ENCODE measurements around the gene TMEM250.
"Not testable (repeated sequence)": the region's sequence is repeated elsewhere in the genome, so short reads cannot be mapped to it uniquely, and the experiment has no call there.

Gene TMEM250

DNA sequence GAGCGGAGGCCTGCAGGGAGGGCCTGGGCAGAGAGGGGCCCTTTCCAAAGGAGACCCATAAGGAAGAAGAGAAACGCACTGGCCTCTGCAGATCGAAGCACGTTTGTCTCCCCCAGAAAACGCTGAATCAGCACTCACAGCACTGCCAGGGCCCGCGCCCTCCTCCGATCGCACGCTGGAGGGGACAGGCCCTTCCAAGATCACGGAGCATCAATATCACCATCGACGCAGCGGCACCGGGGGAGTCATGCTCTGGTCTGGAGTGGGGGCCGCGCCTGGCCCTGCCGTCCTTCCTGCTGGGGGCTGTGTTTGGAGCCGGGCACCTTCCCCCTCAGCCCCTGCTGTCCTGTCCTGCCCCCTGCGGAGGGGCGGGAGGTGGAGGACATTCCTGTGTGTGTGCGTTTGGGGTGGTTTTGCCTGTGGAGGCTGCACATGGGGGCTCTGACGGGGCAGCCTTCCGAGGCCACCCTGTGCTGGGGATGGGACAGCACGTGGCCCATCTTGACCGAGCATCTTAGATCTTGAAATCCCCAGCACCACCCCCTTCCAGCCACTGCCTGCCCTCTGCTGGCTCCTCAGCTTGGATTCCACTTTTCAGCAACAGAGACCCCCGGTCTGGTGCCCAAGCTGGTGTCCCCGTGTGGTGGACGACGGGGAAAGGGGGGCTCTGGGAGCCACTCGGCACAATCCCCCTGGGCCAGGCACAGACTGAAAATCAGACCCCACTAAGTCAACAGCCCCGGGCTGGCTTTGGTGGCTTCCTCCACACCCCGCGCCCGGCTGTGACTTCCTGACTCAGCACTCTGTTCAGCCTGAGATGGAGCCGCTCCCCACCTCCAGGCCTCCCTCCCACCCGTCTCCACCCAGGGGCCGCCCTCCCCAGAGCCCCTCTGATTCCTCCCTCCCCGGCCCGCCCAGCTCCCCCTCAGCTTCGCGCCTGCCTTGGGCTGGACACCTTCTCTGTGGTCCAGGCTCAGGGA, 8.3 kb downstream of the TMEM250 start:
- no peak for DNase-seq

DNA sequence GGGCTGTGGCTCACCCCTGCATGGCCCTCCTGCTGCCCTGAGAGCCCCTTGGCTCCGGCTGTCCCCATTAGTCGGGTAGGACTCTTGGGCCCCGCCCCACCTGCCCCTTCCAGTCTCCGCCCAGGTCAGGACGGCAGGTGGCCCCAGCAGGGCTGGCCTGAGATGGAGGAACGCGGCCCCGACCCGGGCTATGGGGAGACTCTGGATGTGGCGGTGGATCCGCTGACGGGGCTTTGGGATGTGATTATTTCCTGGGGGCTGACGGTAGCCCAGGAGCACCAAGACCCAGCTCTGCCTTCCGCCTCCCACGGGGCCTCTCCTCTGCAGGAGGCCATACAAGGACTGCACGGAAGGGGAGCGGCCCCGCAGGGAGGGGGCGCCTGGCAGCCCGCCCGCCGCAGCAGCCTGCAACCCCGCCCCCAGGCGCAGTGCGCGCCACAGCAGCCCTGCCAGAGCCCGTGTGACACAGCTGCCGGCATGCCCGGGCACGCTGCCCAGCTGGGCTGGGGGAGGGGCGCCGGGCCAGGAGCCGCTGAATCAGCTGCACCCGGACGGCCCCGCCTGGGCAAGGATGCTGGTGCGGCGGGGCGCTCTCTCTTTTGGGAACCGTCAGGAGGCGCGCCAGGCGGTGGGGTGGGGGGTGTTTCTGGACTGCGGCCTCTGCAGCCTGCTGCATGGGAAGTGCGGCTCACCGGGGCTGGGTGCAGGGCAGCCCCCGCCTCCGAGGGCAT, 9.2 kb downstream of the TMEM250 start:
- peak; percentile 96 to 97 for DNase-seq

DNA sequence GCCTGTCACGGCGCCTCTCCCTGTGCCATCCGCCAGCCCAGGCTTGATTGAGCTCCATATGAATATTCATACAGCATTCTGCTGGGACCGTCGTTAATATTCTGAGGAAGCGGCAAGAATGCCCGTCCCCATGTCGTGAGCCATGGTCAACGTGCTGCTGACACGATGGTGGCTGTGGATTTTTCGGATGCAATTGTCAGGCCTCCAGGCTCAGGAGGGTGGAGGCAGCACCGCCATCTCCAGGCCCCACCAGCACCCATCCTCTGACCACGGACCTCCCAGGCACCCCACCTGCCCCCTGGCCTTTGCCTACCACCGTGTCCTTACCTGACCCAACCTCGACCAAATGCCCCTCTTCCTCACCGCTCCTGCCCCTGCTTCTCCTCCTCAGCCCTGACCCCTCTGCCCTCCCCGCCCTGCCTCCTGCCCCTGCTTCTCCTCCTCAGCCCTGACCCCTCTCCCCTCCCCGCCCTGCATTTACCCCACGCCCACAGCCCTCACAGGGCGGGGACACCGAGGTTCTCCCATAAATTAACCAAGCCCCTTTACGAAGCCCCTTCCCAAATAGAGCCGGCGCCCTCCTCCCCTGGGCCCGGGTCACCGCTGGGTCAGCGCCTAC, 9.9 kb downstream of the TMEM250 start:
- DNase-seq = no peak

DNA sequence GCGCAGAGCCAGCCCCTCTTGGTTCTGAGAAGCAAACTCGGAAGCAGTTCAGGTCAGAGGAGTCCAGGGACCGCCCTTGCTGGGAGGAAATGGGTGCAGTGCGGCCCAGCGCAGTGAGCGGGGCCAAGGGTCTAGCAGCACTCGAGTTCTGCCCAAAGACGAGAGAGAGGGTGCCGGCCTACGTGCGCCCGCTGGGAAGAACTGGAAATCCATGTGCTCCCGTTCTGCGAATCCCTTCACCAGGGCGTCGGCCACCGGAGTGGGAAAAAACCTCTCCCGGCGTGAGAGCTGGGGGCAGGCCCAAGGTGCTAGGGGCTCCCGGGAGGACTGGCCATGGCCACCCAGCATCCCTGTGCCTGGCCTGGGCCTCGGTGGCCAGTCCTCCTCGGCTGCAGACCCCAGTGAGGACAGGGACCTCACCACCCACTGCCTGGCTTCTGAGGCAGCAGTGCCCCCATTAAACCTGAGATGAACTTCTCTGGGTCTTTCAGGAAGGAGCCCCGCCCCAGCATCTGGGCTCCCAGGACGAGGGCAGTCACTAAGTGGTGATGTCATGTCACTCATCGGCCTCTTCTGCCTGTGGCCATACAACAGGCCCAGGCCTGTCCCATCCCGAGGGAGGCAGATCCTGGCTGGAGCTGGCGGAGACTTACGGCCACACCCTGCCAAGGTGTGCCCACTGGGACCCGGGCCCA, 10.6 kb downstream of the TMEM250 start:
- DNase-seq = peak; percentile 15 to 39

DNA sequence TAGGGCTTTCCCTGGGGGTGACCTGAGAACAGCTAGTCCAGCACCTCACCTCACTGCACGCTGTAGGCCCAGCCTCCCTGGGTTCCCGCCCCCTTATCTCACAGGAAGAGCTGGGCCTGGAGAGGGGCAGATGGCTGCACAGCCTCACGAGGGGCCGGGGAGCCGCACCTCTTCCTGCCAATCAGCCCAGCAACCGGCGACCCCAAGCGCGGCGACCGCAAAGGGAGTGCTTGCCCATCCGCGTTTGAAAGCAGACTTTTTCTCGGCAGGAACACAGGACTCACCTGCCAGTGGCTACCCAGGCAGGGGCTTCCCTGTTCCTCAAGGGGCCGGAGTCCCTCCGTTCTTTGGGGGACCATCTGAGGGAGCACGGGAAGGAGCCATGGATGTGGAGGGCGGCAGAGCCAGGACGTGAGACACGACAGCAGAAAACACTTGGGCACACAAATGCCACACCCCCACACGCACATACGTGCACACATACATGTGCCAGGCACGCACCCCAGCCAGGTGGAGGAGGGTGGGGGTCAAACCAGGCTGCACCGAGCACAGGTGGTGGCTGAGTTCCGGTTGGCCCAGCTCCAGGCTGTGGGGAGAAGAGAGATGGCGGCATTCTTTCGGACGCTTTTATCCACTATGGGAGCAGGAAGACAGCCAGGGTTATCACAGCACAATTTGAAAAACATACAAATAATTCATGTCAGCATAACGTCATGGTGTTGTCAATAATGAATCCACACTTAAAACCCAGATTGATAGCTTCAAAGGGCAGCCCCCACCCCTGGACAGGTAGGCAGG, 11.3 kb downstream of the TMEM250 start:
- peak in 1 of 2 experiments; percentile 33 for DNase-seq

DNA sequence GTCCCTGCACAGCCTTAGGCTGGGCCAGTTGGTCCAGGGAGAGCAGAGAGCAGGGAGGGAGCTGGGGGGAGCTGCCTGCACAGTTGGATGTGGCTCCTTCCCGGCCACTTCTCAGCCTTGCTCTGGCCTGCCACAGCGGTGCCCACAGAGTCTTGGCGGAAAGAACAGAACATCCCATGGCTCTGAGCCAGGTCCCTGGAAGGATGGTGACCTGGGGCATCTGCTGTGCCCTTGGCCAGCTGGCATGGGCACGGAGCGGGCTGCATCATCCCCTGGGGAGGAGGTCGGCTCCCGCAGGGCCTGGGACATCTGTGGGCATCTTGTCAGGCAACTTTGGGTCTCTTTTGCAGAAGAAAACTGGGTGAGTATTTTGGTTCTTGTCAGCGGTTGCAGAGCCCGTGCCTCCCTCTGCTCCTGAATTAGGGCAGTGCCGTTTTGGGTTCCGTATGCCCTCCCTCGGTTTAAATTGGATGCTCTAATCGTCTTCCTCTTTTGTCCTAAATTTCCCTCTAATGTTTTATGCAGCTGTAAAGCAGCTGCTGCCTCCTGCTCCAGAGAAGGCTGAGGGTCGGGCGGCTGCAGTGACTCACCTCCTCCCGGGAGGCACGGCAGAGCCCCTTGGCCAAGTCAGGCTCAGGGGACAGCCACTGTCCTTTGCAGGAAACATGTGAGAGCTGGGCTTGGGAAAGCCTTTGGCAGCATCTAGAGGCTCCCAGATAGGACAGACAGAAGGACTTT, 13.1 kb downstream of the TMEM250 start:
- no peak for DNase-seq

DNA sequence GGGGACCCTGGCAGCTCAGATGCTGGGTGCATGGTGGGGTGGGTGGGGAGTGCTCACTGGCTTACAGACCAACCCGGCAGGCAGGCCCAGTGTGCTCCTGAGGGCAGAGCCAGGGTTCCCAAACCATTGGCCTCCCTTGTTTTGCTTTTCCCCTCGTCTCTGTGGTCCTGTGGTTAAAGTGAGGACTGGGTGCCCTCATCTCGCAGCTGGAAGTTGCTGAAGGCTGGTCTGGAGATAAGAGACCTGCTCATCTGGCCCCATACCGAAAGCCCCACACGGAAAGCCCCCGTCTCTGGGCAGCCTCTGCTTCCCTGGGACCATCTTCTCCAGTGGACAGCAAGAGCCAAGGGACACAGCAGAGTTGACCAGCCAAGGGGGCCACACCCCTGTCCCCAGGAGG, 13.8 kb downstream of the TMEM250 start:
- DNase-seq = no peak

DNA sequence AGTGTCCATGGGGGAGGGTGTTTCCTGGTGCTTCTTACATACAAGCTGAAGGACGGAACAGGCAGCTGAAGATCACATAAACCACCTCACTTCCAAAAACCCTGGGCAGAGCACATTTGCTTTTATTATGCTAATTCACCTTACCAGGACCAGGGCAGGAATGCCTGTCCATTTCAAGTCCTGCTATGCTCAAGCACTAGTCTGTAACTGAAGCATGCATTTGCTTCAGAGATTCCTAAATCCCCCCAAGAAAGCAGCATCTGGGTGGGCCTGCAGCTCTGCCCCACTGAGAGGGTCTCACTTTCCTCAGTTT, 14.2 kb downstream of the TMEM250 start:
- no peak for DNase-seq

DNA sequence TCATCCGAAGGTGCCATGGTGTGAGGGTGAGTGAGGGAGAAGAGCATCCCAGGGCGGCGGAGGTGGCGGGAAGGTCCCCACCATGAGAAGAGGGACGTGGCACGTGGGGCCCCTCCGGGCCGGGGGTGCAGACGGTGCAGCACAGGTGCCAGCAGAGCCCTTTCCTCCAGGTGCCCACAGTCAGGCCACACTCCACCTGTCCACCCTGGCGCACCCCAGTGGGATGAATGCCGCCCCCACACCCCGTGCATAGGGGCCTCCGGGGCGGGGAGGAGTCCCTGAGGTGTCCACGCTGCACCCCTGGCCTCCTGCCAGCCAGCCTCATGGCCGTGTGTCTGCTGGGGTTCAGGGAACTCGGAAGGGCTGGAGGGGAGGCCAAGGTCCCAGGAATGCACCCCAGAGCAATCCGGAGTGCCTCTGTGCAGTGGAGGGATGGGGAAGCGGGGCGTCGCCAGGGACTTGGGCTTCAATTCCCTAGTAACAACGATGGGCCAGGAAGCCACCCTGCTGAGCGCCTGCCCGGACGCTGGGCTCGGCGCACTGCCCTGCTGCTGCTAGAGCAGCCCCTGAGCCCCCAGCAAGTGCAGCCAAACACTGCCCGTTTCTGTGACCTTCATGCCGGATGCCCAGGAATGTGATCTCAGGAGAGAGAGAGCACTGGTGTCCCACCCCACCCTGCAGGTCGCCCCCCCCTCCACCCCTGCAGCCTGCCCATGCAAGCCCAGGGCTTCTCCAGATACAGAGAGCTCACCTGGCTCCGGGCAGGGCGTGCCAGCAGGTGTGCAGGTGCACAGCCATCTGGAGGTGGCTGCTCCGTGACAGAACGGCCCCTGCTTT, 14.8 kb downstream of the TMEM250 start:
- peak; percentile 73 to 90 for DNase-seq

DNA sequence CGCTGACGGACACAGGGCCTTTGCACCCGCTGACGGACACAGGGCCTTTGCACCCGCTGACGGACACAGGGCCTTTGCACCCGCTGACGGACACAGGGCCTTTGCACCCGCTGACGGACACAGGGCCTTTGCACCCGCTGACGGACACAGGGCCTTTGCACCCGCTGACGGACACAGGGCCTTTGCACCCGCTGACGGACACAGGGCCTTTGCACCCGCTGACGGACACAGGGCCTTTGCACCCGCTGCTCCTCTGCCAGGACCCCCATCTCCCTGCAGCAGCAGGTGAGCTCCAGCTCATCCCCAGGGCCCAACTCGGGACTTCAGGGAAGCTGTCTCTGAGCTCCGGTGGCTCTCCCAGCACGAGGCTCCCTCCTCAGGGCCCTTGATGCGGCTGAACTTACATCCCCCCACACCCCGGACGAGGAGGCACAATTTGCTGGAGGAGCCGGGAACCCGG, 17.0 kb downstream of the TMEM250 start:
- not testable (repeated sequence) for DNase-seq

DNA sequence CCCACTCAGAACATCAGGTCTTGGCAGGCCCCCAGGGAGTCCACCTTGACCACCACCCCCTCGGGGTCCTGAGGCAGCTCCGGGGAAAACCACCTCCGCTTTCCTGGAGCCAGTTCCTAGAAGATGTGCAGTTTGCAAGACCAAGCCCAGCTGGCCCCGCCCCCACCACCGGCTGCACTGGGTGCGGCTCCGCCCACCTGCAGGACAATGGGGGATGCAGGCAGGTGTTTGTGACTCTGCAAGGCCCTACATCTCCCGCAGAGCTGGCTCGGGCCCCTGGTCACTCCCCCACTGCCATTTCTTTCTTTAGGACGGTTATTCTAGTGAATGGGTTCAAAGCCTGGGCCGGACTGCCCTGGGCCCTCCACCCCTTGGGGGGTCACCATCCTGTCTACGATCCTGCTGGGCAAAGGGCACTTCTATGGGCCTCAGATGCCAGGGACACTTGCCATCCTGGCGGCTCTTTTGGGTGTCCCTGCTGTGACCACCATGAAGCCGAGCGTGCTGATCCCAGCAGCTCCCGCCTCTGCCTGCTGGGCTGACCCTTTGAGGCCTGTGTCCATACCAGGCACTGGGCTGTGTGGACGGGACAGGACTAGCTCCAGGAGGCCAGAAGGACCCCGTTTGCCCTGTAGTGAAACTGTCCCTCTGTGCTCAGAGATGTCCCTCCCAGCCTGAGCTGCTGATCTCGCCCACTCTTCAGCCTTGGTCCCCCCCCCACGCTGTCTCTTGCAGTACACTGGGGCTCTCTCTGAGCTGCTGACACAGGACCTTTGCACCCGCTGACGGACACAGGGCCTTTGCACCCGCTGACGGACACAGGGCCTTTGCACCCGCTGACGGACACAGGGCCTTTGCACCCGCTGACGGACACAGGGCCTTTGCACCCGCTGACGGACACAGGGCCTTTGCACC, 17.7 kb downstream of the TMEM250 start:
- DNase-seq = peak; percentile 76 to 79

DNA sequence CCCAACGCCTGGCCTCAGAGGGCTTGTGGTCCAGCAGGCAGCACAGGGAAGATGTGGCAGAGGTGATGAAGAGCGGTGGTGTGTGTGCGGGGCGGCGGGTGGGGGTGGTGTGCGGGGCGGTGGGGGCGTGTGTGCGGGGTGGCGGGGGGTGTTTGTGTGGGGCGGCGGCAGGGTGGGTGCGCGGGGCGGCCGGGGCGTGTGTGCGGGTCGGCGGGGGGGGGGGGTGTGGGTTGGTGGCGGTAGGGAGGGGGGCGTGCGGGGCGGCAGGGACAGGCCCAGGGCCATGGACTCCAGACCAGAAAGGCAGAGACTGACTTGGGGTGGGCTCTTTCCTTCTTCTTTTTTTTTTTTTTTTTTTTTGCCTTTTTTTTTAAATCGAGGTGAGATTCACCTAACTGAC, 19.1 kb downstream of the TMEM250 start:
- no peak for DNase-seq

DNA sequence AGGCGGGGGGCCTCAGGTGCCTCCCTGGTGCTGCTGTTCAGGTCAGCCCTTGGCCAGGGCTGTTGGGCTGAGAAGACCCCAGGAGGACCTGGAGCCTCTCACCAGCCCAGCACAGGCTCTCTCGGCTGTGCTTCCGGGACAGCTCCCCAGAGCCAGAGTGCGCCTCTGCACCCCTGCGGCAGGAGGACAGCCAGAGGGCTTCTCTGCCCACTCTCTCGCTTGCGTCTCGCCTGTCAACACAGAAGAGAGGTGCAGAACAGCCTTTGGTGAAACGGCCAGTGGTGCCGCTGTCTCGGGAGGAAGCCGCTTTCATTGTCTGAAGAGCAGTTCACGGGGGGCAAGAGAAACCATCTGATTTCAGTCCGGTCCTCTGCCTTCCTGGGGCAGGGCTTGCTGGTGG, 19.8 kb downstream of the TMEM250 start:
- no peak for DNase-seq

DNA sequence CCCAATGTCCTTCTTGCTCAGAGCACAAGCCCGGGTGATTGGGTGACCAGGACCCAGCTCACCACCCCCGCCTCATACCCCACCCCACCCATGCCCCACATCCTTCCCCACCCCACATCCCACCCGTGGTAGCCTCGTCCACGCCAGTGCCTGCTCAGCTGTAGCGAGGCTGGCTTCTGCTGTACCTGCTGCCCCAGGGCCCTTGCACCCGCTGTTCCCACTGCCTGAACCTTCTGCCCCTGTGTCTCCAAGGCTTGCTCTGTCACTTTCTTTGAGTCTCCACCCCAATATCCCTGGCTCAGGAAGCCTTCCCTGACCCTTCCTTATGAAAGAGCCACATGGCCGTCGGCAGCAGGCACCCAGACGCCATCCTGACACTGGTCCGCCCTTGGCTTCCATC, 20.5 kb downstream of the TMEM250 start:
- no peak for DNase-seq

DNA sequence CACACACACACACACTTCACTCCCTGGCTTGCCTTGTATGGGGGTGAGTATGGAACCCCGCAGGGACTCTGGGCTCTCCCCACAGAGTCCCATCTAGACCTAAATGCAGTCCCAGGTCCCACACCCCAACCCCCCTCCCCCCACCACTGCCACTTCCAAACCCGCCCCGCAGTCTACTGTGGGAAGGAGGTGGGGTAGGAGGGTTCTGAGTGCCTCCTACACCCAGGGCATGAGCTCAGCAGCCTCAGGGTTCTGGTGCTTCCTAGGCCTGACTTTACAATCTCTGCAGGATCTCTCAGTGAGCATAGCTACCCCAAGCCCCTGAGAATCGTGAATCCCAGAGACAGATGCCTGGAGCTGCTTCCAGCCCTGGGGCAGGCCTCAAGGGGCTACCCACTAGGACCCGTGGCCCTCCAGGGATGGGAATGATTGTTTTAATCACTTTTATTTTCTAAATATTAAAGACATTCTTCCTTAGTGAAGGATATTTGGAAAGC, 22.1 kb downstream of the TMEM250 start:
- DNase-seq = no peak

DNA sequence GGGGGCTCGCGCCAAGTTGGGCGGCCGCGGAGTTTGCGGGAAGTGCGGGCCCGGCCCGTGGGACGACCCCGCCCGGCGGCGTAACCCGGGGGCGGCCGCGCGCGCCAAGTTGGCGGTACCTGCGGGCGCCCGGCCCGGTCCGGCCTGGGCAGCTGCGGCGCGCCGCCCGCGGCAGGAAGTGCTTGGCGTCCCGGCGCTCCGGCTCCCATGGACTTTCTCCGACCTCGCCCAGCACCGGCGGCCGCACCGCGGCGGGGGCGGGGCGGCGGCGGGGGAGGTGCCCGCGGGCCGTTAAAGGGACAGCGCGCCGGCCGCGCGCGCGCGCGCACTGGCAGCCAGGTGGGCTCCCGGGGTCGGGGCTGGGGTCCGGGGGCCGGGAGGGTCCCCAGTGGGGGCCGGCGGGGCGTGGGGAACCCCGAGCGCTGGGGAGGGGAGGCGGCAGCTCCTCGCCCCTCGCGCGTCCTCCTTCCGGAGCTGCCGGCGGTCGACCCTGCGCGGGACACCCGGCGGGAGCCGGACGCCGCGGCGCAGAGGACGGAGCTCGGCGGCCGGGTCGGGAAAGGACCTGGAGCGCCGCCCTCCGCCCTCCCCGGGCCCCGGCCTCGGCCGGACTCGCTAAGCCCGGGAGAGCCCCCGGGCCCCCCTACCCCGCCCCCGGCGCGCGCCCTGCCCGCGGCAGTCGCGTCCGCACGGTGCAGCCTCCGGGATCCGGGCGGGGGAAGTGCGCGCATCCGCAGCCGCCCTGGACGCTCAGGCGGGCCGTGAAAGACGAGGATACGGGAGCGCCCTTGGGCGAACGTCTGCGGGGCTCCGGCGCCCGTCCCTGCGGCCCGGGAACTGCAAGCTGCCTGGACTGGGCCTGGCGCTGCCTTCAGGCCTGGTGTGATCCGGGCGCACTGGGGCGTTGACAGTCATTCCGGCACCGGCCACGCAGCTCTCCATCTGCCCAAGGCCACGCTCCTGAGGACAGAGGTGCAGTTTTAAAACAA, 23.3 kb downstream of the TMEM250 start, which contains the start of gene NACC2:
TSS of gene NACC2 (minus strand) at position 220 of the 989 bp plus-strand sequence. CDS start 44,768 bp downstream, outside the sequence.
- DNase-seq = peak; percentile 32 to 60
